Stimulated activated CD8-positive, alpha-beta memory T cell treated with anti-CD3 and anti-CD28 coated beads, Interleukin-2, amount 100 ng/mL, for 48 hours (primary cell): ENCODE measurements around the gene POLN.
"Not testable (repeated sequence)": the region's sequence is repeated elsewhere in the genome, so short reads cannot be mapped to it uniquely, and the experiment has no call there.

ENCODE experiments used
- DNase-seq, 2 donors: peaks; one replicate each; pipeline ENCODE4 v3.0.0-alpha.2; 2020; ENCODE audit warnings: low read depth in 2 of 2

POLN gene

GRCh38 chr4:2251795-2252529, 10.0 kb upstream of the POLN start:
- no peak for DNase-seq

- DNase-seq: no peak
Measured at GRCh38 chr4:2251073-2251794, 9.3 kb upstream of the POLN start.

- DNase-seq: no peak
Measured at GRCh38 chr4:2250357-2251072, 8.6 kb upstream of the POLN start.

- no peak for DNase-seq
Measured at GRCh38 chr4:2249526-2250356, 7.8 kb upstream of the POLN start.

- DNase-seq: no peak
Measured at GRCh38 chr4:2248821-2249261, 6.9 kb upstream of the POLN start.

- no peak for DNase-seq
Measured at GRCh38 chr4:2248044-2248780, 6.3 kb upstream of the POLN start.

- DNase-seq: no peak
Measured at GRCh38 chr4:2247128-2248043, 5.5 kb upstream of the POLN start.

GRCh38 chr4:2246384-2247127, 4.6 kb upstream of the POLN start:
- DNase-seq: no peak

GRCh38 chr4:2245787-2246275, 3.9 kb upstream of the POLN start:
- no peak for DNase-seq

GRCh38 chr4:2245057-2245786, 3.3 kb upstream of the POLN start:
- no peak for DNase-seq

GRCh38 chr4:2243681-2244380, 1.9 kb upstream of the POLN start:
- DNase-seq: no peak

GRCh38 chr4:2241003-2241402, 918 bp downstream of the POLN start:
- no peak for DNase-seq

- no peak for DNase-seq
Measured at GRCh38 chr4:2236944-2237666, 4.8 kb downstream of the POLN start.

GRCh38 chr4:2231082-2231481, 10.8 kb downstream of the POLN start:
- no peak for DNase-seq

GRCh38 chr4:2226261-2226660, 15.7 kb downstream of the POLN start:
- no peak for DNase-seq

GRCh38 chr4:2222838-2223237, 19.1 kb downstream of the POLN start:
- DNase-seq: no peak

- DNase-seq: not testable (repeated sequence)
Measured at GRCh38 chr4:2221378-2221777, 20.5 kb downstream of the POLN start.
